Islet of Langerhans (tissue), 1 donor: ENCODE data around the gene ASIC4.

ENCODE experiments used
- FAIRE-seq: peaks from one replicate; lab custom pipeline; 2011; peaks lifted over from hg19 to GRCh38; lab: Jason Lieb, UNC

ASIC4 gene

GRCh38 chr2:219536967-219537366 lies 22.7 kb downstream of the ASIC4 start:
- no peak for FAIRE-seq

GRCh38 chr2:219537657-219538488 lies 23.6 kb downstream of the ASIC4 start:
- FAIRE-seq: no peak

- no peak for FAIRE-seq
Observed at GRCh38 chr2:219538504-219538951, 24.2 kb downstream of the ASIC4 start.

- no peak for FAIRE-seq
Observed at GRCh38 chr2:219538956-219539788, 24.9 kb downstream of the ASIC4 start.

GRCh38 chr2:219539926-219540678 lies 25.8 kb downstream of the ASIC4 start:
- no peak for FAIRE-seq

GRCh38 chr2:219540784-219541504 lies 26.7 kb downstream of the ASIC4 start:
- FAIRE-seq: no peak

- no peak for FAIRE-seq
Observed at GRCh38 chr2:219541611-219542180, 27.4 kb downstream of the ASIC4 start.

GRCh38 chr2:219542931-219543595 lies 28.8 kb downstream of the ASIC4 start:
- FAIRE-seq: no peak

- peak; percentile 49 for FAIRE-seq
Observed at GRCh38 chr2:219543596-219544358, 29.5 kb downstream of the ASIC4 start, which contains the start of the genes CHPF and TMEM198. TSS of gene CHPF (minus strand) at chr2:219543809. CDS start at chr2:219543538, 271 bp downstream. TSS of gene TMEM198 (plus strand) at chr2:219544028. CDS start at chr2:219544728, 700 bp downstream.

GRCh38 chr2:219544567-219544966 lies 30.3 kb downstream of the ASIC4 start:
- FAIRE-seq: no peak

- FAIRE-seq: no peak
Observed at GRCh38 chr2:219545295-219545942, 31.1 kb downstream of the ASIC4 start.

- FAIRE-seq: no peak
Observed at GRCh38 chr2:219545943-219546352, 31.7 kb downstream of the ASIC4 start.

GRCh38 chr2:219547621-219548020 lies 33.3 kb downstream of the ASIC4 start:
- no peak for FAIRE-seq

GRCh38 chr2:219548990-219549389 lies 34.7 kb downstream of the ASIC4 start:
- FAIRE-seq: no peak

- no peak for FAIRE-seq
Observed at GRCh38 chr2:219549619-219550018, 35.3 kb downstream of the ASIC4 start.

- no peak for FAIRE-seq
Observed at GRCh38 chr2:219551441-219552381, 37.4 kb downstream of the ASIC4 start.

- no peak for FAIRE-seq
Observed at GRCh38 chr2:219552382-219553167, 38.3 kb downstream of the ASIC4 start.

GRCh38 chr2:219553168-219553417 lies 38.8 kb downstream of the ASIC4 start:
- no peak for FAIRE-seq
